Activated naive CD4-positive, alpha-beta T cell treated with Interleukin-2 at 50 U/mL for 16 hours (primary cell): Measurements from ENCODE around the gene ZNF628.
"Not testable (repeated sequence)": the region's sequence is repeated elsewhere in the genome, so short reads cannot be mapped to it uniquely, and the experiment has no call there.

ENCODE experiments used
- DNase-seq: peaks from one replicate; pipeline ENCODE4 v3.0.0-alpha.2; 2020

Gene ZNF628

DNA sequence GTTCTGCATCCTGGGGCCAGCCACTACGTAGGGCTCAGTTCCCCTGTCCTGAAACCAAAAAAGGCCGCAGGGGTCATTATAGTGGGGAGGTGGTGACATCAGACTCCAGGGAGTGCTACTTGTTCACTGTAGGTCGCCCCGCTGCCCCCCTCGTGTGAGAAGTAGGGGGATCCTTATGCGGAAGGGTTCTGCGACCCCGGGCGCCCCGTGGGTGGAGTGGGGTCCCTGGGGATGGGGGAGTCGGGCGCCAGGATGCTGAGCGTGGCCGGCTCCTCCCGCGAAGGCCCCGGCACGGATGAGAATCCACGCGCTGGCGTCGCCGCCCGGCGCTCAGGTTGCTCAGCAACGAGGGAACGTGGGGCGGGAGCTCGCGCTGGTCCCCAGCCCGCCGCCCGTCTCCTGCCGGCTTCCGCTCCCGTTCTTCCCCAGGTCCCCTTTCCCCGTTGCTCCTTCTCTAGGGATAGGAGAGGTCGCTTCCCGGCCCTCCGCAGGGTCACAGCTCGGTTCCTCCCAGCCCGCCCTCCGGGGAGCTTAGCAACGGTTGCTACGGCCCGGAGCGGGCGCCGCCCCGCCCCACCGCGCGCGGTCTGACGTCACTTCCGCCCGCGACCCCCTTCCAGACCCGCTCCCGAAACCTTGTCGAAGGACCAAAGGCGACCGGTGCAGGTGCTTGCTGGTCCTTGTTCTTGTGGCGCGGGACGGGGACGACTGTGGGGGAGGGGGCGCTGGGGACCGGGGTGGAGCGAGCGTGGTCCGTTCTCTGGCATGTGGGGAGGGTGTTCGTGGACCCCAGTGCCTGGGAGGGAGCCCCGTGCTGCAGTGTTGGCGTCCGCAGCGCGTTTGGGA is 8.4 kb downstream of the ZNF628 start, which contains the start of gene NAT14:
NAT14 (plus strand) TSS at position 596 of the 846 bp plus-strand sequence. CDS start 521 bp downstream, outside the sequence.
- DNase-seq, result peak; percentile 64

DNA sequence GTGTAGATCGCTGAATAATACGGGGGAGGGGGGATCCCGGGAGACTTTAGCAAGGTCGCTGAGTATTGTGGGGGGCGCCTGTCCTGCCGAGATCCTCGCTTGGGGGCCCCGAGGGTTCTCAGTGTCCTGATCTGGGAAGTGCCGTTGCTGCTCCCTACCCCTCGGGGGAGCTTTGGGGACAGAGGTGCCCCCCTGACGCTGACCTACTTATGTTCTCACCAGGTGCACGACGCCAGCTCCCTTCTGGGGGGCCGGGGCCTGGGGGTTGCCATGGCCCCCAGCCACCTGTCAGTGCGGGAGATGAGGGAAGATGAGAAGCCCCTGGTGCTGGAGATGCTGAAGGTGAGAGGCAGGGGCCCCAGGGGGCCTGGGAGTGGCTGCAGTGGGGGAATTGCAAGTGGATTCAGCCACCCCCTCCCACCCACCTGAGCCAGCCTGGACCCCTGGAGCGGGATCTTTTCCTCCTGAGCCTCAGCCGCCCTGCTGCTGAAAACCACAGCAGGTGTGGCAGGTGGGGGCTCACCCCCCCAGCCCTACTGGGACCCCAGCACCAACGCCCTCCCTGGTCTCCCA is 9.1 kb downstream of the ZNF628 start:
- DNase-seq, result no peak

DNA sequence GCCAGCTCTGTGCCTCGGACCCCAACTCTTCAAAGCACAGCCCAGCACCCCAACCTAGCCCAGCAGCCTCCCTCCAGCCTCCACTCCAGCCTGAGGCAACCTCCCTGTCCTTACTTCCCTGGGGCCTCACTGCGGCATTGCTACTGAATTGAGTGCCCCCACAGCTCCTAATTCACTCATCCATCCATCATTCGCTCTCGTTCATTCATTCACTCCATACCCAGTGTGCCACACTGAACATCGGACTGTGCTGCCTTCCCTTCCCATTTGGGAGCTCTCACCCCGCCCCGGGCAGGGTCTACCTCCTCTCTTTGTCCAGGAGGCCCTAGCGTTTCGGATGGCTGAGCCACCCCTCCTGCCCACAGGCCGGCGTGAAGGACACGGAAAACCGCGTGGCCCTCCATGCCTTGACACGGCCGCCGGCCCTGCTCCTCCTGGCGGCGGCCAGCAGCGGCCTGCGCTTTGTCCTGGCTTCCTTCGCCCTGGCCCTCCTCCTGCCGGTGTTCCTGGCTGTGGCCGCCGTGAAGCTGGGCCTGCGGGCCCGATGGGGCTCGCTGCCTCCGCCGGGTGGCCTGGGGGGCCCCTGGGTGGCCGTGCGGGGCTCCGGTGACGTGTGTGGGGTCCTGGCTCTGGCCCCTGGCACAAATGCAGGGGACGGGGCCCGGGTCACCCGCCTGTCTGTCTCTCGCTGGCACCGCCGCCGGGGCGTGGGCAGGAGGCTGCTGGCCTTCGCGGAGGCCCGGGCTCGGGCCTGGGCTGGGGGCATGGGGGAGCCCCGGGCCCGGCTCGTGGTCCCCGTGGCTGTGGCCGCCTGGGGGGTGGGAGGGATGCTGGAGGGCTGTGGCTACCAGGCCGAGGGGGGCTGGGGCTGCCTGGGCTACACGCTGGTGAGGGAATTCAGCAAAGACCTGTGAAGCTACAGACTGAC is 9.9 kb downstream of the ZNF628 start:
- no peak for DNase-seq

DNA sequence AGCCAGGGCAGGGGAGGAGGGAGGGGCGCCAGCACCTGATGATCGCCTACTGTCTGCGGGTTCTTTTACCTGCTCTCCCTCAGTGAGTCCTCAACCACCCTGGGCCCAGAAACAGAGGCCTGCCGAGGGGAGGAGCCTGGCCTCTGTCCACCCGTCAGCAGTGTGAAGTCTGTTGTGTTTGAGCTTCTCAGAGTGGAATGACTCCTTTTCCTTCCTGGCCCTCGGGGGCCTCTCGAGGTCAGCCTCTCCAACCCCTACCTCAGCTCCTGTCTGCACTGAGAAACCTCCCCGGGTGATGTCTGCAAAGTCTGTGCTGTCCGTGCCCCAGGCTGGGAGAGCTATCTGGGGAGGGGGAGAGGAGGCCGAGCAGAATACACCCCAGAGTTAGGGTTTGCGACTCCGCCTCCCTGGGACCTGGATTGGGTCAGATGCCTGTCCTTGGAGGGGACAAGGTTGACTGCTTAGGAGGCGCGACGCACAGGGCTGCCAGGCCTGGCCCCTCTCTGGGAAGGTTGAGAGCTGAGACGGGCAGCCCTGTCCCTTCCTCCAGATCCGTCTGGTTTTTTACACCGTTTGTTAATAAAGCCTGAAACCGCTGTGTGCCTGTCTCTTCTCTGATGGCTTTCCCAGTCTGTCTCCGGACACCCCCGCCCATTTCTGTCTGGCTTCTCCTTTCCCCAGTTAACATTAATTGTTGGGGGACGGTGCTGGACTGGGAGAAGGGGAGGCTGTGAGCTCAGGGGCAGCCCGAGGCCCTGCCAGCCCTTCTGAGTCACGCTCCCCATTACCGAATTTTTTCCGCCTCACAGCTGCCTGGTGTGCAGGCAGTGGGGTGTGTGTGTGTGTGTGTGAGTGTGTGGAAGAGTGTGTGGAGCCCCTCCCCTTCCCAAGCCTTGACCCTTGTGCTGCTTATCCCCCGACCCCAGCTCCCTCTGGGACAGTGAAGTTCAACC is 10.8 kb downstream of the ZNF628 start:
- peak; percentile 59 for DNase-seq

DNA sequence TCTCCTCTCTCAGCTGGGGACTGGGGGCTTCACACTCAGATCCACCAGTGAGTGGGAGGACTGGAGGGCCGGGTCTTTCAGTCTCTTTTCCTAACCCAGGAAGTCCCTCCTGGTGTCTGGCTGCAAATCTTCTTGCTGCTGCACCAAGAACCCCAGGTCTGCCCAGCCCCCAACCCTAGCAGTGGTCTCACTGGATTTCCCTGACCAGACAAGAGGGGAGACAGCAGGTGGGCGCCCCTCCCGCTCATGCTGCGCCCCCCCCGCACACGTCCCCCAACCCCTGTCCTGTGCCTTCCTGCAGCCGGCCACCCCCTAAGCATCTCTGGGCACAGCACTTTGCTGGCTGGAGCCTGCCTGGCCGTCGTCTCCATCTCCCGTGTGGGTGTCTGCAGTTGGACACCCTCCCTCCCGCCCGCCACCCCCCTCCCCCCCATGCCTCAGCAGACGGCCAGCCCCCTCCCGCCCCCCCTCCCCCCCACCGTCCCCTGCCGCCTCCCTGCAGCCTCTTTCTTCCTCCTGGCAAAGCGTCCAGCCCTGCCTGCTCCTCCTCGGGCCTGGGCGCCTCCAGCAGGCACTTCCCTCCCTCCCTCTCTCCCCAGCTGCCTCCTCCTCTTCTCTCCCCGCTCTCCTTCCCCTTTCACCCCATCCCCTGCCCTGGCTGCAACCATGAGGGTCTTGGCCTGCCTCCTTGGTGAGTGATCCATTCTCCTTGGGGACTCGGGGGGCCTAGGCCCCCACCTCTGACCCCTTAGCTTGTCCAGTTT is 11.7 kb downstream of the ZNF628 start, which contains the start of gene SSC5D:
SSC5D (plus strand) TSS at position 513 of the 764 bp plus-strand sequence; CDS start at position 667, 154 bp downstream.
- no peak for DNase-seq

DNA sequence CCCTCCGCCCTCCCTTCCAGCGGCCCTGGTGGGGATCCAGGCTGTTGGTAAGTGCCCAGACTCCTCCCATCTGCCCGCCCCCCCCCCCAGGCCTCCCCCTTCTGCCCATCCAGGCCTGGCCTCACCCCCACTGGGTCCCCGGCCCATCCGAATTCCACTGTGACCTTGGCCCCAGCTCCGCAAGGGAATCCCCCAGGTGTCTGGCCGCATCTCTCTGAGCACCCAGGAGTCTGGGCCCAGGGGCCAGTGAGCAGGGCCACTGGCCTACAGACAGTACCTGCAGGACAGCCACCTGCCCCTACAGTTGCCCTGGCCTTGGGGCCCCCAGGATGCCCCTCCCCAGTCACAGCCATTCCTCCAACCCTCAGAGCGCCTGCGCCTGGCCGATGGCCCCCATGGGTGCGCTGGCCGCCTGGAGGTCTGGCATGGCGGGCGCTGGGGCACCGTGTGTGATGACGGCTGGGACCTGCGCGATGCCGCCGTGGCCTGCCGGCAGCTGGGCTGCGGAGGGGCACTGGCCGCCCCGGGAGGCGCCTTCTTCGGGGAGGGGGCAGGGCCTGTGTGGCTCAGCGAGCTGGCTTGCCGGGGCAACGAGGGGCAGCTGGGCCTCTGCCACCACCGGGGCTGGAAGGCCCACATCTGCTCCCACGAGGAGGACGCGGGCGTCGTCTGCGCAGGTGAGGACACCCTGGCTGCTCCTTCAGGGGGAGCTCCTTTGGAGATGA is 12.7 kb downstream of the ZNF628 start:
- no peak for DNase-seq

DNA sequence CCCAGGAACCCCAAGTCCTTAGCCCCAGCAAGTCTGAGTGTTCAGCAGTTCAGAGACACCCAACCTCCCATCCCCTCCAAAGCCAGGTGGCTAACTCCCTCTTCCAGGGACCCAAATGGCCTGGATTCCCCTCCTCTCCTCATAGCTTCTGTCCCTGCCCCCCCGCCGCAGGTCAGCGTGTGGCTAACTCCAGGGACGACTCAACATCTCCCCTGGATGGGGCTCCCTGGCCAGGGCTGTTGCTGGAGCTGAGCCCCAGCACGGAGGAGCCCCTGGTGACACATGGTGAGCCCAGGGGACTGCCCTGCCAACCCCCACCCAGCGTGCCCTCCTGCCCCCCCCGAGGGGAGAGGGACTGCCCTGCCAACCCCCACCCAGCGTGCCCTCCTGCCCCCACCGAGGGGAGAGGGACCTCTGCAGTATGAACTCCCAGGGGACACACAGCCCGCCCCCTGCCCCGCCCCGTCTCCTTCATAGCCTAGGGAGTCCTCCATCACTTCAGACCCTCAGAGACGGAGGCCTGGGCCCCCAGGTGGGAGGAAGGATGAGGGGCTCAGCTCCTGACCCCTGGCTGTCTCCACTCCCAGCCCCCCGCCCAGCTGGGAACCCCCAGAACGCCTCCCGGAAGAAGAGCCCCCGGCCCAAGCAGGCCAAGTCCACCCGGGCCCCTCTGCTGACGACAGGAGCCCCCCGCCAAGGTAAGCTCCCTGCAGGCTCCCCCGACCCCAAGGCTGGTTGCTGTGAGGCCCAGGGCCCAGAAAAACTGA is 13.5 kb downstream of the ZNF628 start:
- DNase-seq, result no peak

DNA sequence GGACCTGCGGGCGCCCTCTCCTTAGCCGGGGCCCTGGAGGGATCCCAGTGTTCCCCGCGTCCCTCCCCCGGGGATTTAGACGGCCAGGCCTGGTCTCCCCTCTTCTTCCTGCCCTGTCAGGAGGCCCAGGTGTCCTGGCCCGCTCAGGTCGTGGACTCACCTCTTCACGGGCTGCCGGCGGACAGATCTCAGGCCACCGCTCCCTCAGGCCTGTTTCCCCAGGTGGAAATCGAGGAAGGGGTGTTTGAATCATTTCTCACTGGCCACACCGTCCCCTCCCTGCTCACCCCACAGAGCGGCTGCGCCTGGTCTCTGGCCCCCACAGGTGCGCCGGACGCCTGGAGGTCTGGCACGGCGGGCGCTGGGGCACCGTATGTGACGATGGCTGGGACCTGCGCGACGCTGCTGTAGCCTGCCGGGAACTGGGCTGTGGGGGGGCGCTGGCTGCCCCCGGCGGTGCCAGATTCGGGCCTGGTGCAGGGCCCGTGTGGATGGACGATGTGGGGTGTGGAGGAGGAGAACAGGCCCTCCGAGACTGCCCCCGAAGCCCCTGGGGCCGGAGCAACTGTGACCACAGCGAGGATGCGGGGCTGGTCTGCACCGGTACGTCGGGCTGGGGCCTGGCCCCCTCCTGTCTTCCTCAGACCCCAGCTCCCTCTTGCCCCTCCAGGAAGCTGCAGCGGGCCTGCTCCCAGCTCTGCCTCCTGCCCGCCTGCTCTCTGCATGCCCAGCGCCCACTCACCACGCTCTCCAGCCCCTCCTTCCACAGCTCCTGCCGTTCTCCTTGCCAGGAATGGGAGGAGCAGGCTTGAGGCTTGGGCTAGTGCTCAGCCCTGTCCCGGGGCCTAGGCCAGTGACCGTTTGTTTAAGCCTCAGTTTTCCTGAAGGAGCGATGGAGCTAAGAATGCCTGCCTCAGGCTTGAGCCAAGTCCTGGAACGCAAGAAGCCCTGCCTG is 14.3 kb downstream of the ZNF628 start:
- DNase-seq, result no peak

DNA sequence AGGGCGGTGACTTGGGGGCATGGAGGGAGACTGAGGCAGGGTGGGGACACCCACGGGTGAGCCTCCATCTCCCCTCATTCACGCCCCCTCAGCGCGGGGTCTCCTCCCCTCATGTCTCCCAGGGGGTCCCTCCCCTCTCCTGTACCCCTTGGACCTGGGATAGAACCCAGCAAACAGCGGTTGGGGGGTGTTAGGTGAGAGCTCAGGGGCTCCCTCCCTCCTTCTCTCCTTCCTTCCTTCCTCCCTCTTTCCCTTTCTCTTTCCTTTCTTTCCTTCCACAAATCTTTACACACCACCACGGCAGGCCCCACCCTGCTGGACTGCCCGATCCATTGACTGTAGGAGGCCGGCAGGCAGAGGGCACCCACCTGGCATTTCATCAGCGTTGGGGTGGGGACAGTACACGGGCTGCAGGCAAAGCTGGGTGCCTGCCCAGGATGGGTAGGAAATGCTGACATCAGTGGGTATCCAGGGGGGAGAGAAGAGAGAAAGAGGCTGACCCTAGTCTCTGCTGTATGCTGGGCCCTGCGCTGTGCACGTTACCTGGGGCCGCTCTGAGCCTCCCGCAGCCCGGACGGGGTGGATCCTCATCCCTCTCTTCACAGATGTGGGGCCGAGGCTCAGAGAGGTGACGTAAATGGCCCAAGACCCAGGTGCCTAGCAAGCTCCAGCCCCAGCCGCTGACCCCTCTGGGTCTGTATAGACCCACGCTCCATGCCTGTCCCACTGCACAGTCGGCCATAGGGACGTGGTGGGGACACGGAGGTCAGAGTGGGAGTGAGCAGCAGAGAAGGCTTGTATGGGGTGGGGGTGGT is 15.3 kb downstream of the ZNF628 start:
- no peak for DNase-seq

DNA sequence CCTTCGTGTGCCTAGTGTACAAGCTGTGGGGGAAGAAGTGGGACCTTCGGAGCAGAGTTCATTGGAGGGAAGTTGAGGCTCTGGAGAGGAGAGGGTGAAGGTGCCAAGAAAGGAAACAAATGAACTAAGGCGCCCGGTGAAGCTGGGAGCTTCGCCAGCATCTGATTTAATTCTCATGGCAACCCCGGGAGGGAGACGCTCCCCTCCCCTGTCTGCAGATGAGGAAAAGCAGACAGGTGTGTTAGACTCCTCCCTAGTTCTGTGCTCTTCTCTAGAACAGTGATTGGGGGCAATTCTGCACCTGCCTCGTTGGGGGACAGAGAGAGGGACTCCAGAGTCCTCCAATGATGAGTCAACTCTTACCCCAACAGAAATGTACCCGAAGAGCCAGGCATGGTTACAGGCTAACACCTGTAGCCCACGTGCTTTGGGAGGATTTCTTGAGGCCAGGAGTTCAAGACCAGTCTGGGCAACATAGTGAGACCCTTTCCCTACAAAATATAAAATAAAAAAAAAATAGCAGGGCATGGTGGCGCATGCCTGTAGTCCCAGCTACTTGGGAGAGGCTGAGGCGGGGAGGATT is 16.0 kb downstream of the ZNF628 start:
- DNase-seq, result no peak

DNA sequence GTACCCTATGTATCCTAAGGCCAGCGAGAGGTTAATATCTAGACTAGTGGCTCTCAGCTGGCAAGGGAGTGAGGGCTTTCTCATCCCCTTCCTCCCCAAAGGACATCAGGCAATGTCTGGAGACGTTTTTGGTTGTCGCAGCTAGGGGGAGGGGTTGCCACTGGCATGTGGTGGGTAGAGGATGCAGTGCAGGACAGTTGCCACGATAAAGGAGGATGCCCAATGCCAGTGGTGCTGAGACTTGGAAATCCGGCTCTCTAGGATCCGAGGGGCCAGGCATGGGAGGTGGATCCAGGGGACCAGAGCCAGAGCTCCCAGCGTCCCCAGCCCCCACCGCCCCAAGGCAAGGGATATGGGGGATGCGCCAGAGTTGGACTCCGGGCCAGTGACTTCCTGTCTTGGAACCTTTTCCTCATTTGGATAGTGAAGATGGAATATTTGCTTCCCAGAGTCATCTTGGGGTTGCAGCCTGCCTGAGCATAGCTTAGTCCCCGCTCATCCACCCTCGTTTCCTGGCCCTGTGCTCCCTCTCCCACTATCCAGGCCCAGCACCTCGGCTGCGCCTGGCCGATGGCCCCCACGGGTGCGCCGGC is 16.7 kb downstream of the ZNF628 start:
- DNase-seq, result no peak

DNA sequence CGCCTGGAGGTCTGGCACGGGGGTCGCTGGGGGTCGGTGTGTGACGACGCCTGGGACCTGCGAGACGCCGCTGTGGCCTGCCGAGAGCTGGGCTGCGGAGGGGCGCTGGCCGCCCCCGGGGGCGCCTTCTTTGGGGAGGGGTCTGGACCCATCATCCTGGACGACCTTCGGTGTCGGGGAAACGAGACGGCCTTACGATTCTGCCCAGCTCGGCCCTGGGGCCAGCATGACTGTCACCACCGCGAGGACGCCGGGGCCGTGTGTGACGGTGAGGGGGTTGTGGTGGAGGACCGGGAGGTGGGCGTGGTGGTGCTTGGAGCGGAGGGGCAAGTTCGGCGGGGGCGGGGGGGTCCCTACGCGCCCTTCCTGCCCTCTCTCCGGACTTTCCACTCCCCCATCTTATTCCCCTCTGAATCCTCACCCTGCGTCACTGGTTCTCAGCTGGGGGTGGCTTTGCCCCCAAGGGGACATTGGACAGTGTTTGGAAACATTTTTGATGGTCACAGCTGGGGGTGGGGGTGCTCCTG is 17.3 kb downstream of the ZNF628 start:
- DNase-seq, result no peak

DNA sequence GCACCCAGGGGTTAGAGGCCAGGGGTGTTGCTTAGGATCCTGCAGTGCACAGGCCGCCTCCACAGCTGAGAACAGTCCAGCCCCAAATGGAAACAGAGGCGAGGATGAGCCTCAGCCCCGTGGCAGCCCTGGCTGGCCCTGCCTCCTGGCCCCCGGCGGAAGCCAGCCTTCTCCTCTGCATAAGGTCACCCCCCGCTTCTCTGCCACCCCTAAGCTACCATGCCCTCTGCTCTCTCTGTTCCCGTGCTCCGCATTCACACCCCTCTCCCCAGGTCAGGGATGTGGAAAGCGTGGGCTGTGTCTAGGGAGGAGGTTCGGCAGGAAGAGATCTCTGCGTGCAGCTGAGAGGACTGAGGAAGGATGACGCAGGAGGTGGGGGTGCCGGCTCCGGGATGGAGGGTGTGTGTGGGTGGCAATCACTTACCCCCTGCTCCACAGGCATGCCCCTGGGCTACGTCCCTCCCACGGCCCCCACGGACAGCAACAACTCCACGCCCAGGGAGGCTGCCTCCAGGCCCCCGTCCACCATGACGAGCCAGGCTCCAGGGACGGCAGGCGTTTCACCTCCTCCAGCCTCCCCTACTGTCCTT is 17.9 kb downstream of the ZNF628 start:
- no peak for DNase-seq

DNA sequence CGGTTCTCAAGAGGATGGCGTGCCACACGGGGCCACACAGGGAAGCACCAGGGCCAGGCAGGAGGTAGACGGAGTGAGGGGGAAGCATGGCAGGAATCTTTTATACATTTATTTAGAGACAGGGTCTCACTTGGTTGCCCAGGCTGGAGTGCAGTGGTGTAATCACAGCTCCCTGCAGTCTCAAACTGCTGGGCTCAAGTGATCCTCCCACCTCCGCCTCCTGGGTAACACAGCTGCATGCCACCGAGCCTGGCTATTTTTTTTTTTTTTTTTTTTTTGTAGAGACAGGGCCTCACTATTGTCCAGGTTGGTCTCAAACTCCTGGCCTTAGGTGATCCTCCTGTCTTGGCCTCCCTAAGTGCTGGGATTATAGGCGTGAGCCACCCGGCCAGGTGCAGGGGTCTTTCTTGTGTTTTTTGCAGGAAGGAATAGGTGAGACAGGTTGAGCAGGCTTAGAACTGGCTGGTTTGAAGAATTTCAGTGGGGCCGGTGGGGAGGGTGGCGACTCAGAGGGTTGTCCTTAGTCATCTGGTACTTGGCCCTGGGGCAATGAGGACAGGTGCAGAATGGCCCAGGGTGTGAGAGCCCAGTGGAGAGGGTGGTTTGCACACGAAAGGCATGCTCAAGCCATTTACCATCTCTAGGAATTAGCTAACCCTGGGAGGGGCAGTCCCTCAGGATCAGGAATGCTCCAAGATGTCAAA is 19.4 kb downstream of the ZNF628 start:
- no peak for DNase-seq

DNA sequence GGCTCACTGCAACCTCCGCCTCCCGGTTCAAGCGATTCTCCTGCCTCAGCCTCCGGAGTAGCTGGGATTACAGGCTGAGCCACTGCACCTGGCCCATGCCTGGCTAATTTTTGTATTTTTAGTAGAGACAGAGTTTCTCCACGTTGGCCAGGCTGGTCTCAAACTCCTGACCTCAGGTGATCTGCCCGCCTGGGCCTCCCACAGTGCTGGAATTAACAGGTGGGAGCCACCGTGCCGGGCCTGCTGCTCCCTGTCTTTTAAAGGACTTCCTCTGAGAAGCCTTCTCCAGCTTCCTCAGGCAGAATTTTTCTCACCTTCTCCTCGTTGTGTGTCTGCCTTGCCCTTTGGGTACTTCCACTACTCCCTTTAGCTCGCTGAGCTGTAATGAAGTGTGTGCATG is 20.4 kb downstream of the ZNF628 start:
- DNase-seq, result not testable (repeated sequence)
